ENCODE measurements around the gene ZDHHC11B.

DNA sequence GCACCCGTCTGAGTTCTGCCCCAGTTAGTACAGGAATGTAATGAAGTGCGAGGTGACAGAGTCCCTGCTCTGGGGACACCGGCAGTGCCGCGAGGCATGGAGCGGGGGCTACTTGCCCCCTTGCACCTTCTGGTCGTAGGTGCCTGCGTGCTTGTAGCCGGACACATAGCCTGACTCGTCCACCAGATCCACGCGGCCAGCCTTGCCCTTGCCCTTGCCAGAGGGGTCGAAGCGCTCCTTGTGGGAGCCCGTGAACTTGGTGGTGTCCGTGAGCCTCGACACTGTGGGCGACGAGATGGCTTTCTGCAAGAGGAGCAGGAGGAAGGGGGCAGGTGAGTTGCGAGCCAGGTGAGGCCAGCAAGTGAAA is 119.6 kb downstream of the ZDHHC11B start:
- TF ChIP-seq, protein P1, sequence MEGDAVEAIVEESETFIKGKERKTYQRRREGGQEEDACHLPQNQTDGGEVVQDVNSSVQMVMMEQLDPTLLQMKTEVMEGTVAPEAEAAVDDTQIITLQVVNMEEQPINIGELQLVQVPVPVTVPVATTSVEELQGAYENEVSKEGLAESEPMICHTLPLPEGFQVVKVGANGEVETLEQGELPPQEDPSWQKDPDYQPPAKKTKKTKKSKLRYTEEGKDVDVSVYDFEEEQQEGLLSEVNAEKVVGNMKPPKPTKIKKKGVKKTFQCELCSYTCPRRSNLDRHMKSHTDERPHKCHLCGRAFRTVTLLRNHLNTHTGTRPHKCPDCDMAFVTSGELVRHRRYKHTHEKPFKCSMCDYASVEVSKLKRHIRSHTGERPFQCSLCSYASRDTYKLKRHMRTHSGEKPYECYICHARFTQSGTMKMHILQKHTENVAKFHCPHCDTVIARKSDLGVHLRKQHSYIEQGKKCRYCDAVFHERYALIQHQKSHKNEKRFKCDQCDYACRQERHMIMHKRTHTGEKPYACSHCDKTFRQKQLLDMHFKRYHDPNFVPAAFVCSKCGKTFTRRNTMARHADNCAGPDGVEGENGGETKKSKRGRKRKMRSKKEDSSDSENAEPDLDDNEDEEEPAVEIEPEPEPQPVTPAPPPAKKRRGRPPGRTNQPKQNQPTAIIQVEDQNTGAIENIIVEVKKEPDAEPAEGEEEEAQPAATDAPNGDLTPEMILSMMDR (conservative IDR thresholded peaks at IDR 0.05 in 1 of 2, IDR thresholded peaks at IDR 0.05 in 1 of 2; ENCODE audit: low read depth in 1 of 2, low read length in 2 of 2): no peak
- no peak for TF ChIP-seq EZH2 (IDR thresholded peaks at IDR 0.05; ENCODE audit: low read length, missing control alignments)
